Prostate gland (tissue), 2 donors: ENCODE results near the gene LIMK1.

Source experiments
- POLR2A ChIP-seq: fragments of 450-650 bp; IDR thresholded peaks from one replicate; pipeline ENCODE4 v1.6.1; 2016; ENCODE audit warnings: antibody characterized with exemption, mild to moderate bottlenecking
- TF ChIP-seq, protein P1 (sequence below), 4 experiments: fragments of 200-600 bp in 2 of 4; fragments of 450-650 bp in 2 of 4; sonication (generic) in 2 of 4; IDR thresholded peaks; 1 replicate in 3 of 4; 2 replicates in 1 of 4; pipeline ENCODE4 v1.5.1; 2016 to 2019; ENCODE audit warnings: antibody characterized with exemption in 4 of 4, mild to moderate bottlenecking in 2 of 4, moderate library complexity in 2 of 4

GRCh38 chr7:74078461-74078860 lies 5.1 kb upstream of the LIMK1 start:
- TF ChIP-seq POLR2A = no peak
- TF ChIP-seq, protein P1, sequence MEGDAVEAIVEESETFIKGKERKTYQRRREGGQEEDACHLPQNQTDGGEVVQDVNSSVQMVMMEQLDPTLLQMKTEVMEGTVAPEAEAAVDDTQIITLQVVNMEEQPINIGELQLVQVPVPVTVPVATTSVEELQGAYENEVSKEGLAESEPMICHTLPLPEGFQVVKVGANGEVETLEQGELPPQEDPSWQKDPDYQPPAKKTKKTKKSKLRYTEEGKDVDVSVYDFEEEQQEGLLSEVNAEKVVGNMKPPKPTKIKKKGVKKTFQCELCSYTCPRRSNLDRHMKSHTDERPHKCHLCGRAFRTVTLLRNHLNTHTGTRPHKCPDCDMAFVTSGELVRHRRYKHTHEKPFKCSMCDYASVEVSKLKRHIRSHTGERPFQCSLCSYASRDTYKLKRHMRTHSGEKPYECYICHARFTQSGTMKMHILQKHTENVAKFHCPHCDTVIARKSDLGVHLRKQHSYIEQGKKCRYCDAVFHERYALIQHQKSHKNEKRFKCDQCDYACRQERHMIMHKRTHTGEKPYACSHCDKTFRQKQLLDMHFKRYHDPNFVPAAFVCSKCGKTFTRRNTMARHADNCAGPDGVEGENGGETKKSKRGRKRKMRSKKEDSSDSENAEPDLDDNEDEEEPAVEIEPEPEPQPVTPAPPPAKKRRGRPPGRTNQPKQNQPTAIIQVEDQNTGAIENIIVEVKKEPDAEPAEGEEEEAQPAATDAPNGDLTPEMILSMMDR (IDR thresholded peaks at IDR 0.05) = no peak
